GM19239 (cell line): ENCODE results near the gene TEKT2.

Experiments used
- DNase-seq: peaks from one replicate; pipeline ENCODE4 v3.0.0; 2011; ENCODE audit warnings: low spot score; ENCODE audit not compliant: insufficient read length
- FAIRE-seq: peaks from 2 replicates; lab custom pipeline; 2011; peaks lifted over from hg19 to GRCh38; lab: Jason Lieb, UNC

The TEKT2 gene

DNA sequence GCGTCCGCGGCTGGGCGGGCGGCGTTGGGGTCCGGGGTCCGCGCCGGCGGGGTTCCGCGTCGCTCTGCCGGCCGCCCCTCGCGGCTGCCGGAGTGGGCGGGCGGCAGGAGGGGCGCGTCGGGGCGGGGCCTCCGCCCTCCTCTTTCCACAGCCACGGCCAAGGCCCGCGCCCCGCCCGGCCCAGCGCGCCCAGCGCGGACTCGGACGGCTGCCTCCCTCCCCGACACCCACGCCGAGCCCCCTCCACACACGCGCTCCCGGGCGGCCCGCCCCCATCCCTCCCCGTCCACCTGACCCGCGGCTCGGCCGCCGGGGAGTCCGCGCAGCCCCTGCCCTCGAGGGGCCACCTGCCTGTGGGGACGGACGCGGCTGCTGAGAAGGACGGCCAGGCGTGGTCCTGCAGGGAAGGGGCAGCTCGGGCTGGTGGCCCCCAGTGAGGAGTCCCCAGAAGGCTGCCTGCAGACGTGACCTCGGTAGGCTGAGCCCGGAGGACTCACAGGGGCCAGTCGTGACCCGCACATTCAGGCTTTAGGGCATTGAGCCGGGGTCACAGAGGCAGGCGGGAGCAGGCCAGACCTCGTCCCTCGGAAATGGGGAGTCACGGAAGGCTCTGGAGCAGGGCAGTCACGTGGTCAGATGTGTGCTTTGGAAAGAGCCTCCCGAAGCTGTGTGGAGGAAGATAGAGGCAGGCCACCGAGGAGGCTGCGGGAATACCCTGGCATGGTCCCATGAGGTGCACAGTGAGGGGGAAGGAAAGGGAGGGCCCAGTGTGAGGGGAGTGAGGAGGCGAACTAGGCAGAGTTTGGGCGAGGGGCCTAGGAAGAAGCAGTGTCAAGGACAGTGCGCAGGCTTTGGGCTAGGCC lies 41.5 kb downstream of the TEKT2 start, which contains the start of gene COL8A2:
TSS of gene COL8A2 (minus strand) at position 94 of the 863 bp plus-strand sequence. CDS start 24,980 bp downstream, outside the sequence.
- FAIRE-seq, result no peak

DNA sequence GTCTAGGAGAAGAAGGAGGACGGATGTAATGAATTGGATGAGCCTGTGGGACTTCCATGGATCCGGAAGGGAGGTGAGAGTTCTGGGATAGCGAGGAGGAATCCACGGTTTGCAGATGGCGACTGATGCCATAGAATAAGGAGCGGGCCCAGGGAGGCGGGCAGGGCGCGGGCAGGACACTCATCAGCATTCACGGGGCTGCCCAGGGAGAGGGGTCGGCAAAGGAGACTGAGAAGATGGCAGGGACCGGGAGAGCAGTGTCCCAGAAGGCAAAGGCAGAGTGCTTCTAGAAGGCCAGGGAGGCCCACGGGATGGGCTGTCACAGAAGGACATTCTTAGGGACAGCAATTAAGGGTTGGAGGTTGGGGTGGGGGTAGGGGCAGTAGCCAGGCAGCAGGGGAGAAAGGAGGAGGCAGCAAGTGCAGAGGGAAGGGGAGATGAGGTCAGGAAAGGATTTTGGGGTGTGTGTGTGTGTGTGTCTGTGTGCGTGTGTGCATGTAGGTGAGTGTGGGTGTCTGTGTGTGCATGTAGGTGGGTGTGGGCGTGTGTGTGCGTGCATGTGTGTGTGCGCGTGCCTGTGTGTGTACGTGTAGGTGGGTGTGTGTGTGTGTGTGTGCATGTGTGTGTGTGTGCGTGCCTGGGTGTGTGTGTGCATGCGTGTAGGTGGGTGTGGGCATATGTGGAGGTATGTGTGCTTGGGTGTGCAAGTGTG lies 42.3 kb downstream of the TEKT2 start:
- no peak for DNase-seq
- no peak for FAIRE-seq

More for the DNA sequence above, 41.5 kb downstream of the TEKT2 start, which contains the start of gene COL8A2:
- no peak for DNase-seq

DNA sequence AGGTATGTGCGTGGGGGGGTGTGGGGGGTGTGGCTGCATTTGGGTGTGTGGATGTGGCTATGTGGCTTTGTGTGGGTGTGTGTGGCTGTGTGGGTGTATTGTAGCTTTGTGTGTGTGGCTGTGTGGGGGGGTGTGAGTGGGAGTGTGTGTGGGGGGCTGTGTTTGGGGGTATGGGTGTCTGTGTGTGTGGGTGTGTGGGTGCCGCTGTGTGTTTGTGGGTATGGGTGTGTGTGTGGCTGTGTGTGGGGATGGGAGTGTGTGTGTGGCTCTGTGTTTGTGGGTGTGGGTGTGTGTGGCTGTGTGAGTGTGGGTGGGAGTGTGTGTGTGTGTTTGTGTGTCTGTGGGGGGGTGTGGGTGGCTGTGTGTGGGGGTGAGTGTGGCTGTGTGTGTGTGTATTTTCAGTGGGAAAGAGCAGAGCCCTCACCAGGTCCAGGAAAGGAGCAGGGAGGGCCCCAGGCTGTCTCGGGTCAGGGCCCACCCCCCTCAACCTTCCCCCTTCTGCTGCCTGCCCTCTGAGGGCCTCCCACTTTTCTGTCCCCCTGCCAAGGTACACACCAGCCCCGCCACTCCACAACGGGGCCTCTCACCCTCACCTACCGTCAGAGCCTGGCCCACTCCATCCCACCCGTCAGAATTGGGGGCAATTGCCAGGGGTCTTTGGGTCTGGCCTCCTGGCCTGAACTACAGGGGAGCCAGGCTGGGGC lies 43.1 kb downstream of the TEKT2 start:
- DNase-seq (no peak), FAIRE-seq (no peak)

DNA sequence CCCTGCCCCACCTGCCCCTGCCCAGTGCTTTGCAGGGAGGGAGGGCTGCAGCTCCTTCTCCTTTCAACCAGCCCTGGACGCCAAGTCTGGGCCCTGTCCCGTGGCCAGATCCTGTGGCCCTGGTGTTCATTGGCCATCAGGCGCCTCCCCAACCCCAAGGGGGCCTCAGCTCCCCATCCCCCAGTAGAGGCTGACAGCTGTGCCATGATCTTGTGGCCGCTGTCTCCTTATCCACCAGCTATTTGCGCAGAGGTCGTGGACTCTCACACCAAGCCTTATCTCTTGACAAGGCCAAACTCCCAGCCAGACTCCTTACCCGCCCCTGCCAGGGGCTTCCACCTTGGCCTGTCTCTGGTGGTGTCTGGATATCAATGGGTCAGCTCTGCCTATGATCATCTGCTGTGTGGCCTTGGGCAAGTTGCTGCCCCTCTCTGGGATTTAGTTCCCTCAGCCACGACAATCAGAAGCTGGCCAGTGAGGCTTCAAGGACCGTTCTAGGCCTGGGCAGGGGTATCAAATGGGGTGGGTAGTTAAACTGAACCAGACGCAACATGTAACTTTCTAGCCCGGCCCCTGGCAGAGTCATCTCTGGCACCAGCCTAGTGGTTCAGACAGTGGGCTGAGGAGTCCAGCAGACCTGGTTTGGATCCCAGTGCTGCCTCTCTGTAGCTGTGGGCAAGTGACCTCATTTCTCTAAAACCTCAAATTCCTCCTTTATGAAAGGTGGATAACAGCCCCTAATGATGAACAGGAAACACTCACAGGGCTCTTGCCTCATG lies 44.4 kb downstream of the TEKT2 start:
- DNase-seq (no peak), FAIRE-seq (no peak)

DNA sequence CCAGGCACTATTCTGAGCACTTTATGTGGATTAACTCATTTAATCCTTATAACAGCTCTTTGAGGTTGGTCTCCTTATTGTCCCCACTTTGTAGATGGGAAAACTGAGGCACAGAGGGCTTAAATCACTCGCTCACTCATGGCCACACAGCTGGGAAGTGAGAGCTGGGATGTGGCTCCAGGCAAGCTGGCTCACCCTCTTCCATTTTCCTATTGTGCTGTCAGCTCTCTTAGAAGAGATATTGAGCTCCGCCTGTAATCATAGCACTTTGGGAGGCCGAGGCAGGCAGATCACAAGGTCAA lies 45.0 kb downstream of the TEKT2 start:
- FAIRE-seq (no peak), DNase-seq (no peak)

DNA sequence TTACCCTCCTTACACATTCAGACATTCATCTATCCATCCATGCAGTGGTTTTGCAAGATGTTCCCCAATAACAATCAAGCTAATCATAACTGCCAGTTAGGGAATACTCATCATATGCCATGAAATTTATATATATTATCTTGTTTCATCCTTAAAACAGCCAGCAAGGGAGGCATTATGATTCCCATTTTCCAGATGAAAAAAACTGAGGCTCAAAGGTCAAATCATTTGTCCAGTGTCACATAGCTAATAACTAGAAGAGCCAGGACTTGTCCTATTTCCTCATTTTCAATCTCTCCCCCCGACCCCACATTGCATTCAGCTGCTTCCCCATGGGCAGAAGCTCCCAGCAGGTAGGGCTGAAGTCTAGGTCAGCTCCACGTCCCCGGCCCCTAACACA lies 48.1 kb downstream of the TEKT2 start:
- FAIRE-seq (no peak), DNase-seq (no peak)

DNA sequence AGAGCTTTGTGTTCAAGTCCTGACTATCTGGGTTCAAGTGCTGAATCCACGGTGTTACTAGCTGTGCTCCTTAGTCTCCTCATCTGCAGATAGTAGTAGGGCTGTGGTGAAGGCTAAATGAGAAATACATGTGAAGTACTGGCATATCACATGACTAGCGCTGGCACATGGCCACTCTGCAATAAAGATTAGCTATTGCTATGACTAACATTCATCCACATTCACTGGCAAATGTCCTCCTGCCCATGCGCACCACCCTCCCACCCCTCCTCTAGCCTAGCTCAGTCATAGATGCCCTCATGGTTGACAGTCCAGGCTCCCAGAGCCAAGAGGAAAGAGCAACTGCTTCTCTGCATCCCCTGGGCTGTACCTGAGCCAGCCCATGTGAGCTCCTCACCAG lies 49.6 kb downstream of the TEKT2 start:
- FAIRE-seq (no peak), DNase-seq (no peak)

DNA sequence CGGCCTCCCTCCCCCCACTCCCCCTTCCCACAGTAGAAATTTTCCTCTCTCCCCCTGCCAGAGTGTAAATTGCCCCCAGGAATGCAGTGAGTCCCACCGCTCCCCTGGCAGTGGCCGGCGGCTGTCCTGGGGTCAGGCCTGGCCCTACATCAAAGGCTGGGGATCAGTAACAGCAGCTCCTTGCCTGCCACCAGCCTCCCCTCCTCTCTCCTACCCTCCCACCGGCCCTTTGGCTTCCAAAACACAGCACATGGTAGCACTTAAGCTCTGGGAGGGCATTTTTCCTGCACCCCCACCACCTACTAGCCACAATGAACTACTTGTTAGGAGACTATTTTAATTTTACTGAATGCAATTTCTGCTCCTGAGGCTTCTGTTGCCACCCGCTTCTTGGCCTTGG lies 50.1 kb downstream of the TEKT2 start:
- FAIRE-seq, result no peak
- DNase-seq, result no peak

DNA sequence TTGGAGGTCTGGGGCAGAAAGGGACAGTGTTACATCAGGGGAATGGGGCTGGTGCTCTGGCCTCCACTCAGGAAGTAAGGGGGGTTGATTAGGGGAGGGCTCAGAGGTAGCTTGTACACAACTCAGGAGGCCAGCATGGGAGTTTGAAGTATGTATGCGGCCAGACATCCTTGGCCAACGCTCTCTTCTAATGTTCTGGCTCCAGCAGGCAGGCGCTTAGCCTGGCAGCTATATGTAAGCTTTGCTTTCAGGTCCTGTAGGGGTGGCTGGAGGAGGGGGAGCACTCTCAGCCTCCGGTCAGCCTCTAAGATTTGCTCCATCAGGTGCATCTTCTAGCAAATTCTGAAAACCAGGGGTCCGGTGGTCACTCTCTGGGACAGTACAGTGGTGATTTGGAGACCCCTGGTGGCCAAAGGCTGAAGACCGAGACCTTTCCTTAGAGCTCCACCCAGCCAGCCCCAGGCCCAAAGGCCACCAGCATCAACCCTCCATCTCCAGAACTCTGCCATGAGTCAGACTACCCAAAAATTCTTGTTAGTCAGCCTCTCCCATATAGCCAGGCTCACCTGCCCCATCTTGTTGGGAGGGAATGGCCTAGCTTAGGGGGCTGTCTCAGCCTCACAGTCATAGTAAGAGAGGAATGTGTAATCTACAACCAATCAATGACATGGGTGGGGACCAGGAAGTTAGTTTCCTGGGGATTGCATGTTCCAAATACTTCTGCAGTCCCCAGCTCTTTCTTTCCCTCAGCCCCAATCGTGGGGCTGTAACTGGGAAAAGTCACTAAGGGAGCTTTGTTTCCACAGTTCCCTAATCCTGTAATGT lies 50.8 kb downstream of the TEKT2 start:
- DNase-seq (no peak), FAIRE-seq (peak; percentile 39)

DNA sequence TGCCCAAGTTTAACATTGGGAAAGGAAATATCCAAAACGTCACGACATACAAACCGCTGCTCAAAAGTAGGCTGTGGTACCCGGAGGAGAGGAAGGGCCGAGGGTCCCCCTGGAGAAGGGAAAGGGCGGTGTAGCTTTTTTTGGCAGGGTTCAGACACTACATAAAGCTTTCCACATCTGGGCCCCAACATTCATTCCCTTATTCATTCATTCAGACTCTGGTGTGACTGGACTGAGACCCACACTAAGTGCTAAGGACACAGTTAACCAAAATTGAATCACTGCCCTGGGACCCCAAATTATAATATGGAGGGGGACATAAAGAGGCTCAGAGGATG lies 51.4 kb downstream of the TEKT2 start:
- DNase-seq (no peak), FAIRE-seq (no peak)

DNA sequence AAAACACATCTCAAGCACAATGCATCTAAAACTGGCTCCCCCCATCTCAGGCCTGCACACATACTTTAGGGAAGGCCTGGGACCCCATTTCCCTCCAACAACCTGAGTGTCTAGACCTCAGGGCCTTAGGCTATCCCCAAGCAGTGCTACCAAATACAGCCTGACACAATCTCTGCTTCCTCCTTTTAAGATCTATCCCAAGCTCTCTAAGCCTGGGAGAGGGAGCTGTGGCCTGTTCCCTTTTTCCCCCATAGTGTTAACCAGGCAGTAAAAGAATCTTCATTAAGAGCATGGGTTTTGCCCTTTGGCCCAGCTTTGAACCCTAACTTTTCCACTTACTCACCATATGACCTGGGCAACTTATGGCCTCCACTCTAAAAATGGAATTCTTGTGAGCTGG lies 51.9 kb downstream of the TEKT2 start:
- no peak for FAIRE-seq
- DNase-seq, result no peak

DNA sequence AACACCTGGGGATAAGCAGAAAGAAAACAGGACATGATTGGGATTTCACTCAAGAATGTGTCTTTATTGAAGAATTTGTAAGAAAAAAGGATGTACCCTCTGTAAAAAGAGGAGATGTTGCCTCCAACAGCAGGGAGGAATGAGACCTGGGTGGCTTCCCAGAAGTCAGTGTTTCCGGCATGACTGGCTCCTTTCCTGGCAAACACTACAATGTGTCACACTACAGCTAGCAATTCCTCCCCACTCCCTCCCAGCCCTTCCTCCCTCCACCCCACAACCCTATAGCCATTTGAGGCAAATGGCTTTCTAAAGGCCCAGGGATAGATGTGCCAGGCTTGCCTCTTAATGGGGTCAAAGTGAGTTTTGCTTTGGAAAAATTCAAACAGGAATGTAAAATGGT lies 52.6 kb downstream of the TEKT2 start:
- DNase-seq (no peak), FAIRE-seq (no peak)

DNA sequence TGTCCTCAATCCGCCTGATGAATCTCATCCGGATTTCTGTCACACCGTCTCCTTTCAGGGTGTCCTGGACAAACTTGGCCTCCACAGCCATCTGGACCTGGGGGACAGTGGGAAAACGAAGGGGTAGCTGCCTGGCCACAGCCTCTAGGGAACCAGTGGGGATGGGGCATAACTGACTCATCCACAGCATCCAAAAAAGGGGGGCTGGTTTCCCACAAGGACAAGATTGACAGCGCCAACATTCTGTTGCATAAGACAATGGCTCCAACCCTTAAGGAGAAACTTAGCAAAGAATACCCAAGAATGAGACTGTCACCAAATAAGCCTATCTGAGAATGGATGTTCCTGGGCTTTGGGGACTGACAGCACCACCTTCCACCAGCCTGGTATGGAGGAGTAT lies 53.3 kb downstream of the TEKT2 start:
- no peak for DNase-seq
- FAIRE-seq, result no peak

DNA sequence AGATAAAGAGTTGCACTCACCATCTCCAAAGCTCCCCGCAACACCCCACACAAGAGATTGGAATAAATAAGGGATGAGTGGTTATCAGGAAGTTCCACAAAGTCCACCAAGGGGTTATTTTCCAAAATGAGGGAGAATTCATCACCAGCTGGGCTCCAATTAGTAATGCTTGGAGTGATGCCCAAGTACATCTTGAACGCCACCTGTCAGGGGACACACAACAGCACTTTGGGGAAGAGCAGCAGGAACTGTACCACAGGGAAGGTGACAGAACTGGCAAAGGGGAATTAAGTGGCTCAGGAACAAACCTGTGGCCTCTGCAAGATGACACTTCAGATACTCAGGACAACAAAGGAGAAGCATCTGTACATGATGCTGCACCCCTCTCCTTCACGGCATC lies 53.9 kb downstream of the TEKT2 start:
- no peak for DNase-seq
- no peak for FAIRE-seq
